ENCODE measurements around the gene CD200.

- TF ChIP-seq YY1 (IDR thresholded peaks at IDR 0.05; ENCODE audit: insufficient read depth, insufficient read length) = no peak
- no peak for TF ChIP-seq ZNF274 (IDR thresholded peaks at IDR 0.05; ENCODE audit: low read depth, low read length)
Measured at GRCh38 chr3:112338727-112339056, 5.7 kb downstream of the CD200 start.

Data from NT2/D1 (cell line).